NCI-H1436 (cell line): ENCODE measurements around the gene UNKL.

Source experiments
- DNase-seq: peaks from one replicate; lab custom pipeline; 2025; lab: John Stamatoyannopoulos, UW

The UNKL gene

GRCh38 chr16:1414532-1415260, at the start of gene UNKL:
Gene UNKL, minus strand, starts transcription at chr16:1414704. Its CDS starts 13 bp downstream, at chr16:1414691.
- peak; percentile 71 for DNase-seq

- DNase-seq, result no peak
Observed at GRCh38 chr16:1461146-1461545, 46.6 kb upstream of the UNKL start.

GRCh38 chr16:1460602-1461138, 46.2 kb upstream of the UNKL start:
- no peak for DNase-seq

- no peak for DNase-seq
Observed at GRCh38 chr16:1459967-1460366, 45.5 kb upstream of the UNKL start.

- no peak for DNase-seq
Observed at GRCh38 chr16:1458977-1459341, 44.5 kb upstream of the UNKL start.

- no peak for DNase-seq
Observed at GRCh38 chr16:1458336-1458976, 44.0 kb upstream of the UNKL start.

GRCh38 chr16:1457489-1458245, 43.2 kb upstream of the UNKL start:
- no peak for DNase-seq

GRCh38 chr16:1456951-1457350, 42.4 kb upstream of the UNKL start:
- no peak for DNase-seq

GRCh38 chr16:1455190-1456171, 41.0 kb upstream of the UNKL start:
- DNase-seq, result no peak

- DNase-seq, result no peak
Observed at GRCh38 chr16:1454561-1454960, 40.1 kb upstream of the UNKL start.

- no peak for DNase-seq
Observed at GRCh38 chr16:1453316-1453715, 38.8 kb upstream of the UNKL start.

GRCh38 chr16:1452530-1452929, 38.0 kb upstream of the UNKL start:
- DNase-seq, result no peak

- DNase-seq, result no peak
Observed at GRCh38 chr16:1451702-1452392, 37.3 kb upstream of the UNKL start.

- DNase-seq, result no peak
Observed at GRCh38 chr16:1450841-1451240, 36.3 kb upstream of the UNKL start.

- no peak for DNase-seq
Observed at GRCh38 chr16:1450218-1450617, 35.7 kb upstream of the UNKL start.

- DNase-seq, result no peak
Observed at GRCh38 chr16:1449201-1449788, 34.8 kb upstream of the UNKL start.

GRCh38 chr16:1448536-1449116, 34.1 kb upstream of the UNKL start:
- no peak for DNase-seq

GRCh38 chr16:1447965-1448364, 33.5 kb upstream of the UNKL start:
- DNase-seq, result no peak

- DNase-seq, result no peak
Observed at GRCh38 chr16:1446296-1447080, 32.0 kb upstream of the UNKL start.
